Measurements from ENCODE around the gene RASGRP4.

The RASGRP4 gene

DNA sequence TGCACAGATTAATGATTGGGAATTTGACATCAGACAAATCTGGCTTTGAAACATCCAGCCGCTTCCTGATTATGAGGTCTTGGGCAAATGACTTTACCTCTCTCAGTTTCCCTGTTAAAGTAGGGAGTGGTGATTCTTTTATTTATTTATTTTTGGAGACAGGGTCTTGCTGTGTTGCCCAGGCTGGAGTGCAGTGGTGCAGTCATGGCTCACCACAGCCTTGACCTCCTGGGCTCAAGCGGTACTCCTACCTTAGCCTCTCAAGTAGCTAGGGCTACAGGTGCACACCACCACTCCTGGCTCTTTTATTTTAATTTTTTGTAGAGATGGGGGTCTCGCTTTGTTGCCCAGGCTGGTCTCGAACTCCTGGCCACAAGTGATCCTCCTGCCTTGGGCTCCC lies 49.0 kb downstream of the RASGRP4 start:
- H3K4me3 ChIP-seq (replicated peaks in 1 of 2; ENCODE audit: low read depth in 2 of 2, low read length in 2 of 2), result no peak overlapping the region
- no peak for DNase-seq (ENCODE audit: low read depth in 2 of 2)
- TF ChIP-seq, protein P1, sequence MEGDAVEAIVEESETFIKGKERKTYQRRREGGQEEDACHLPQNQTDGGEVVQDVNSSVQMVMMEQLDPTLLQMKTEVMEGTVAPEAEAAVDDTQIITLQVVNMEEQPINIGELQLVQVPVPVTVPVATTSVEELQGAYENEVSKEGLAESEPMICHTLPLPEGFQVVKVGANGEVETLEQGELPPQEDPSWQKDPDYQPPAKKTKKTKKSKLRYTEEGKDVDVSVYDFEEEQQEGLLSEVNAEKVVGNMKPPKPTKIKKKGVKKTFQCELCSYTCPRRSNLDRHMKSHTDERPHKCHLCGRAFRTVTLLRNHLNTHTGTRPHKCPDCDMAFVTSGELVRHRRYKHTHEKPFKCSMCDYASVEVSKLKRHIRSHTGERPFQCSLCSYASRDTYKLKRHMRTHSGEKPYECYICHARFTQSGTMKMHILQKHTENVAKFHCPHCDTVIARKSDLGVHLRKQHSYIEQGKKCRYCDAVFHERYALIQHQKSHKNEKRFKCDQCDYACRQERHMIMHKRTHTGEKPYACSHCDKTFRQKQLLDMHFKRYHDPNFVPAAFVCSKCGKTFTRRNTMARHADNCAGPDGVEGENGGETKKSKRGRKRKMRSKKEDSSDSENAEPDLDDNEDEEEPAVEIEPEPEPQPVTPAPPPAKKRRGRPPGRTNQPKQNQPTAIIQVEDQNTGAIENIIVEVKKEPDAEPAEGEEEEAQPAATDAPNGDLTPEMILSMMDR (IDR thresholded peaks at IDR 0.05; ENCODE audit: low read depth, low read length), result no peak

GRCh38 chr19:38376576-38376975 lies 49.4 kb downstream of the RASGRP4 start:
- DNase-seq (ENCODE audit: low read depth in 2 of 2), result no peak
- TF ChIP-seq, protein P1 (IDR thresholded peaks at IDR 0.05; ENCODE audit: low read depth, low read length), result no peak
- H3K4me3 ChIP-seq (replicated peaks in 1 of 2; ENCODE audit: low read depth in 2 of 2, low read length in 2 of 2), result no peak overlapping the region

DNA sequence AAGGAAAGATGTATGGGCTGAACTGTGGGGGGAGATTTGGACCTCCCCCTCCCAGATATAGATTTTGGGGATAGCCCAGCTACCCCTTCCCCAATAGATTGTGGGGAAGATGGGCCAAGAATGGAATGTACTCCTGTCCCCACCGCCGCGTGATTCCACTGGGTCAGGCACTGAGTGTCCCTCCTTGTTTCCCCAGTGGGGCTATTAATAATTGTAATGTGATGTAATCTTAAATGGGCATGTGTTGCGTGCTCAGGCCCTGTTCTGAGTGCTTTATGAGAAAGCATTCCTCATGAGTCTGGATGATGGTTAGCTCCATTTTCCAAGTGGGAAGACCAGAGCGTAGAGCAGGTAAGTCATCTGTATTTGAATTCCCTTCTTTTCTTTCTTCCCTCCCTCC lies 50.3 kb downstream of the RASGRP4 start:
- TF ChIP-seq, protein P1 (IDR thresholded peaks at IDR 0.05; ENCODE audit: low read depth, low read length), result no peak
- peak; percentile 23 to 62 for DNase-seq (ENCODE audit: low read depth in 2 of 2)
- peak overlapping the region; percentile 90 to 91 for H3K4me3 ChIP-seq (replicated peaks in 1 of 2; ENCODE audit: low read depth in 2 of 2, low read length in 2 of 2)

- peak overlapping the region; percentile 90 to 91 for H3K4me3 ChIP-seq (replicated peaks in 1 of 2; ENCODE audit: low read depth in 2 of 2, low read length in 2 of 2)
- DNase-seq (ENCODE audit: low read depth in 2 of 2), result no peak
- TF ChIP-seq, protein P1 (IDR thresholded peaks at IDR 0.05; ENCODE audit: low read depth, low read length), result no peak
Measured at GRCh38 chr19:38375098-38375493, 50.9 kb downstream of the RASGRP4 start.

DNA sequence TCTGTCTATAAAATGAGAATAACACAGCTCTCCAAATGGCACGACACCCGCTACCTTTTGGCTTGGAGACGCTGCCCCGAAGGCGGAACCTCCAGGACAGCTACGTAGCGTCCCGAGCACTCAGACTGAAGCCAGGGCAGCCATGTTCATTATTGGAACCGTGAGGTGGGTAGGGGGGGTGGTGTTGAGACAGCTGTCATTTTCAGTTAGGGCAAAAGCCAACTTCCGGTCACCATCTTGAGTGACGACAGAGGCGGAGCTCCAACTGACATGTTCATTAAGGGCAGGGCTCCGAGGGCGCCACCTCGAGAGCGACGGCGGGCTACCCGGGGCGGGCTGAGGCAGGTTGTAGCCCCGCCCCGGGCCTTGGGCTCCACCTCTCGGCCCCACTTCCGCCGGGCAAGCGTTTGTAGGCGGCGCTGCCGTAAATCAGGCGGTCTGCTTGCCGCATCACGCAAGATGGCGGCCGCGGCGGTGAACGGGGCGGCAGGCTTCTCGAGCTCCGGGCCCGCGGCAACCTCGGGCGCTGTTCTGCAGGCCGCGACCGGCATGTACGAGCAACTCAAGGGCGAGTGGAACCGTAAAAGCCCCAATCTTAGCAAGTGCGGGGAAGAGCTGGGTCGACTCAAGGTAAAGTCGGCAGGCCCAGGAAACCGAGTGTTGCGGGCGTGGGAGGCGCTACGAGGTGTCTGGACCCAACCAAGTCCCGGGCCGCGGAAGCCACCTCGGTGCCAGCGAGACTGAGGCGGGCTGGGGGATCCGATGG lies 51.5 kb downstream of the RASGRP4 start, which contains the start of gene PSMD8:
PSMD8 (plus strand) TSS at position 240 of the 766 bp plus-strand sequence; CDS start at position 271, 31 bp downstream.
- peak within 1 kb of the TSS; percentile 90 to 91 for H3K4me3 ChIP-seq (replicated peaks in 1 of 2; ENCODE audit: low read depth in 2 of 2, low read length in 2 of 2)
- peak; percentile 98 to 99 for DNase-seq (ENCODE audit: low read depth in 2 of 2)
- TF ChIP-seq, protein P1 (IDR thresholded peaks at IDR 0.05; ENCODE audit: low read depth, low read length), result no peak

DNA sequence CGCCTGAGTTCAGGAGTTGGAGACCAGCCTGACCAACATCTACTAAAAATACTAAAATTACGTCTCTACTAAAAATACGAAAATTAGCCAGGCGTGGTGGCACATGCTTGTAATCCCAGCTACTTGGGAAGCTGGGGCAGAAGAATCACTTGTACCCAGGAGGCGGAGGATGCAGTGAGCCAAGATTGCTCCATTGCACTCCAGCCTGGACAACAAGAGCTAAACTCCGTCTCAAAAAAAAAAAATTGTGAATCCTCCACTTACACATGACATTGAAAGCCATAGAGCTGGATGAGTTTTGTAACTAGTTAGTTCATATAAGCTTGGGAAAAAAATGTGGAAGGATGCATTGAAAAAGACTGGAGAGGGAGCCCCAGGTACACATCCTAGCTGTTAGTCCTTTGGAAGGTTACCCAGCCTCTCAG lies 52.1 kb downstream of the RASGRP4 start:
- TF ChIP-seq, protein P1 (IDR thresholded peaks at IDR 0.05; ENCODE audit: low read depth, low read length), result no peak
- no peak for DNase-seq (ENCODE audit: low read depth in 2 of 2)
- H3K4me3 ChIP-seq (replicated peaks in 1 of 2; ENCODE audit: low read depth in 2 of 2, low read length in 2 of 2), result peak overlapping the region; percentile 39 to 91

All from cardiac fibroblast (primary cell).